ENCODE results near the gene KCNIP2.

DNA sequence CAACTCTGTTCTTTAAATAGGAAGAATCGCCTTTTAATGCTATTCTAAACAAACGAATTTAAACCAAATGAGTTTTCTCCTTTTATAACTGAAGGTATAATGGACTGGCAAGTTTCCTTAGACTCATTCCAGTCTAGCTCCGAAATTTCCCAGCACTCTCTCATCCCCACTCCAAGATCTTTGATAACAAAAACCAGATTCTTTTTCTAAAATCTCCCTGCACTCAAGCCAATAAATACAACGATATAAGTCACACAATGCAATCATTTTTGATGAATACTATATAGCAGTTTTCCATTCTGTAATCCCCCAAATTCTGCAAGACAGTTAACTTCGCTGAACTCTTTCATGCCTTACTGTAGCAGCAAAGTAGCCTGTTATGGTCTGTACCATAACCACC, 27.2 kb downstream of the KCNIP2 start:
- TF ChIP-seq, protein P1, sequence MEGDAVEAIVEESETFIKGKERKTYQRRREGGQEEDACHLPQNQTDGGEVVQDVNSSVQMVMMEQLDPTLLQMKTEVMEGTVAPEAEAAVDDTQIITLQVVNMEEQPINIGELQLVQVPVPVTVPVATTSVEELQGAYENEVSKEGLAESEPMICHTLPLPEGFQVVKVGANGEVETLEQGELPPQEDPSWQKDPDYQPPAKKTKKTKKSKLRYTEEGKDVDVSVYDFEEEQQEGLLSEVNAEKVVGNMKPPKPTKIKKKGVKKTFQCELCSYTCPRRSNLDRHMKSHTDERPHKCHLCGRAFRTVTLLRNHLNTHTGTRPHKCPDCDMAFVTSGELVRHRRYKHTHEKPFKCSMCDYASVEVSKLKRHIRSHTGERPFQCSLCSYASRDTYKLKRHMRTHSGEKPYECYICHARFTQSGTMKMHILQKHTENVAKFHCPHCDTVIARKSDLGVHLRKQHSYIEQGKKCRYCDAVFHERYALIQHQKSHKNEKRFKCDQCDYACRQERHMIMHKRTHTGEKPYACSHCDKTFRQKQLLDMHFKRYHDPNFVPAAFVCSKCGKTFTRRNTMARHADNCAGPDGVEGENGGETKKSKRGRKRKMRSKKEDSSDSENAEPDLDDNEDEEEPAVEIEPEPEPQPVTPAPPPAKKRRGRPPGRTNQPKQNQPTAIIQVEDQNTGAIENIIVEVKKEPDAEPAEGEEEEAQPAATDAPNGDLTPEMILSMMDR (IDR thresholded peaks at IDR 0.05 in 4 of 5, conservative IDR thresholded peaks at IDR 0.05 in 1 of 5), result no peak
- no peak for TF ChIP-seq POLR2A (IDR thresholded peaks at IDR 0.05)

Data from gastrocnemius medialis (tissue), 4 donors.